ENCODE results near the gene ZNF831.

Gene ZNF831

DNA sequence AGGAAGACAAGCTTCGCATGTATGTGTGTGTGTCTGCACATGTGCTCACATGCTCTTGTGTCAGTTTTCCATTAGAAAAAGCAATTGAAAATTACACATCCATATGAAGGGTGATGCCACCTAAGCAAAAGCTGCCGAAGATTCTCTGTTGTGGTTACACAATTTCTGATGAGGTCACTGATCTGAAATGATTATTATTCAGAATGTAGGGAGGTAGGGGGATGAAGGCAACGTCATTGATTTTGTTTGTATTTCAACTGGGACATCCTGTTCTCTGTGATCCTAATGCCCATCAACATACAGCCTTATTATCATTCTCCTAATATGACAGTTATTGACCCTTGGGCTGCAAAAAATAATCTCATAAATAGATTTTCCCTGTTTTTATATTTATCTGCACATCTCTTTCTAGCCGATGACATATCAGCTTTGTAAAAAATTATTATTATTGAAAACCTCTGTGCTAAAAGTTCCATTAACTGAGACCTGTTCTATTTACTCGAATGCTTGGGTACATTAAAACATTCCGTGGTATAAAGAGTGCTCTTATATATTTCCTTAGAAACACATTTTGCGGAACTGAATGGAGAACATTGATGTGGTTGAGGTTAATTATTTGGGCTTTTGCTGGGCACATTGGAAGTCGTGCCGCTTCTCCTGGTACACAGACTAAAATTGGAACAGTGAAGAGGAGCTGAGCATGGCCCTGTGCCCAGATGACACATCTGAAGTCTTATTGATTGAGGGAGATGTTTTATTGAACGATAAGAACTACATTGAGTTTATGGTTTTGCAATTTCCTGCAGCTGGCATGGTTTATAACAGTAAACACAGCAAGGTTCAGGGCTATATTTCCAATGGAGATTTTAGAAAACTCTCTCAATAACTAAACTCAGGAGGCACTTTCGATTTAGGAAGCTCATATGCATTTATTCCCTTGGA, 51.3 kb downstream of the ZNF831 start:
- TF ChIP-seq, protein P1, sequence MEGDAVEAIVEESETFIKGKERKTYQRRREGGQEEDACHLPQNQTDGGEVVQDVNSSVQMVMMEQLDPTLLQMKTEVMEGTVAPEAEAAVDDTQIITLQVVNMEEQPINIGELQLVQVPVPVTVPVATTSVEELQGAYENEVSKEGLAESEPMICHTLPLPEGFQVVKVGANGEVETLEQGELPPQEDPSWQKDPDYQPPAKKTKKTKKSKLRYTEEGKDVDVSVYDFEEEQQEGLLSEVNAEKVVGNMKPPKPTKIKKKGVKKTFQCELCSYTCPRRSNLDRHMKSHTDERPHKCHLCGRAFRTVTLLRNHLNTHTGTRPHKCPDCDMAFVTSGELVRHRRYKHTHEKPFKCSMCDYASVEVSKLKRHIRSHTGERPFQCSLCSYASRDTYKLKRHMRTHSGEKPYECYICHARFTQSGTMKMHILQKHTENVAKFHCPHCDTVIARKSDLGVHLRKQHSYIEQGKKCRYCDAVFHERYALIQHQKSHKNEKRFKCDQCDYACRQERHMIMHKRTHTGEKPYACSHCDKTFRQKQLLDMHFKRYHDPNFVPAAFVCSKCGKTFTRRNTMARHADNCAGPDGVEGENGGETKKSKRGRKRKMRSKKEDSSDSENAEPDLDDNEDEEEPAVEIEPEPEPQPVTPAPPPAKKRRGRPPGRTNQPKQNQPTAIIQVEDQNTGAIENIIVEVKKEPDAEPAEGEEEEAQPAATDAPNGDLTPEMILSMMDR (conservative IDR thresholded peaks at IDR 0.05; ENCODE audit: low read depth, low read length) = no peak
- DNase-seq (ENCODE audit: low read depth) = no peak
- H3K4me3 ChIP-seq (ENCODE audit: low read length) = no peak overlapping the region

DNA sequence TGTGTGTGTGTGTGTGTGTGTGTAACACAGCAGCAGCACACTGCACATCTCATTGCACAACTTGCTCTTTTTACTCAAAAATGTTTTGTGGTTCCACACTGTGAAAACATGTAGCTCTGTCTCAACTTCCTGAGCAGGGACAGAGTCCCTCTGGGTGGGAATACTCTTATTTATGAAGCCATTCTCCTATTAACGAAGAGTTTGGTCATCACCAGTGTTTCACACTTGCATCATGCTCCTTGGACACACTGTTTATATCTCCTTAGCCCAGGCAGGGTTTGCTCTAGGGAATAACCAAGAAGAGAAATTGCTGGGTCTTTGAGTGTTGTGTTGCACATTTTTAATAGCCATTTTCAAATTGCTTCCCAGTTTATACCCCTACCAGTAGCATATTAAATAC, 53.6 kb downstream of the ZNF831 start:
- no peak for DNase-seq (ENCODE audit: low read depth)
- no peak overlapping the region for H3K4me3 ChIP-seq (ENCODE audit: low read length)
- TF ChIP-seq, protein P1 (conservative IDR thresholded peaks at IDR 0.05; ENCODE audit: low read depth, low read length) = no peak

DNA sequence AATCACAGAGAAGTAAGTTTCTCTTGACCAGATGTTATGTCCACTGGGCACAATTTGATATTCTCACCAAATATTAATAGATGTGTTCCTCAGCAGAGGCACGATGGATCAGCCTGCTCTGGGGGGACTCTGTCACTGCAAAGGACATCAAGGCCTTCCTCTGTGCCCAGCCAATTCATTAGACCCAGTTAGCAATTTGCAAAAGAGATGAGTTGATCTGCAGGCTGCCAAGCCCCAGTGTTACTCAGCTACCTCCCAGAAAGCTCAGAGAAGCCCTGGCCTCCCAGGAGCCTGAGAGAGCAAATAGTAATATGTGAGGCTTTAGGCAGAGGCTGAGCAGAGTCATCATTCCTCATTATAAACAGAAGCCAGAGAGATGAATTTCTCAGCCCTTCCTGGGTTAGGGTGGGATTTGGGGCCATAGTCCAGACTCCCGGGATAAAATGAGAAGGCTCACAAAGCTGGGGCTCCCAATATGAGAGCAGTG, 54.2 kb downstream of the ZNF831 start:
- no peak for DNase-seq (ENCODE audit: low read depth)
- TF ChIP-seq, protein P1 (conservative IDR thresholded peaks at IDR 0.05; ENCODE audit: low read depth, low read length) = no peak
- H3K4me3 ChIP-seq (ENCODE audit: low read length) = no peak overlapping the region

DNA sequence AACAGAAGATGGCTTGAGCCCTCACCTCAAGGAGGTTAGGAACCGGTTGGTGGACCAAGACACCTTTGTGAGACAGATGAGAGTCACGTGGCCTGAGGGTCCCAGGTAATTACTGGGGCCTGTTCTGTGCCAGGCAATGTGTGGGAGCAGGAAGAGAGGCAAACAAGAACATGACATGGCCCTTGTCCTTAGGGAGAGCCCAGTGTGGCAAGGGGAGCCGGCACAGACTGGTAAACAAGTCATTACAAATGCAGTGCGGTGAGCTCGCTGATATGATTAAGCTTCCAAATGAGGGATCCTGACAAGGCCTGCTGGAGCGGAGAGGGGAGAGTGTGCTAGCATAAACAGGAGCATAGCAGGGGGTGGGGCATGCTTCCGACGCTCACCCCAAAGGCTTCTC, 55.6 kb downstream of the ZNF831 start:
- TF ChIP-seq, protein P1 (conservative IDR thresholded peaks at IDR 0.05; ENCODE audit: low read depth, low read length) = no peak
- DNase-seq (ENCODE audit: low read depth) = no peak
- no peak overlapping the region for H3K4me3 ChIP-seq (ENCODE audit: low read length)

DNA sequence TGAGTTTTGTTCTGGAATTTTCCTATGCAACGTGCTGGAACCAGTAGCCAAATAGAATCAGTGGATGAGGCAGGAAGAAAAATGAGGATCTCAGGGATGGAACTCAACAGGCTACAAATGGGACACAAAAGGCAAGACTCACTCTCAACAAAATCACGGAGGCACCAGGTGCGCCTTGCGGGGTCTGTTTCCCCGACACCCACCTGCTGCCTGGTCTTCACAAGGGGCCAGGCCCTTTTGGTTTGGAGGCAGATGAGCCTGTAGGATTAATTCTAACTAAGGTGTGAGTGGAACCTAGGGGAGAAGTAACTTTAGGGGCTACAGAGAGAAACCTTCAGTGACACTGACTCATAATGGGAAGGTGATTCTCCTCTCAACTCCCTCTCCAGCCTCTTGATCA, 56.5 kb downstream of the ZNF831 start:
- no peak overlapping the region for H3K4me3 ChIP-seq (ENCODE audit: low read length)
- no peak for DNase-seq (ENCODE audit: low read depth)
- TF ChIP-seq, protein P1 (conservative IDR thresholded peaks at IDR 0.05; ENCODE audit: low read depth, low read length) = no peak

DNA sequence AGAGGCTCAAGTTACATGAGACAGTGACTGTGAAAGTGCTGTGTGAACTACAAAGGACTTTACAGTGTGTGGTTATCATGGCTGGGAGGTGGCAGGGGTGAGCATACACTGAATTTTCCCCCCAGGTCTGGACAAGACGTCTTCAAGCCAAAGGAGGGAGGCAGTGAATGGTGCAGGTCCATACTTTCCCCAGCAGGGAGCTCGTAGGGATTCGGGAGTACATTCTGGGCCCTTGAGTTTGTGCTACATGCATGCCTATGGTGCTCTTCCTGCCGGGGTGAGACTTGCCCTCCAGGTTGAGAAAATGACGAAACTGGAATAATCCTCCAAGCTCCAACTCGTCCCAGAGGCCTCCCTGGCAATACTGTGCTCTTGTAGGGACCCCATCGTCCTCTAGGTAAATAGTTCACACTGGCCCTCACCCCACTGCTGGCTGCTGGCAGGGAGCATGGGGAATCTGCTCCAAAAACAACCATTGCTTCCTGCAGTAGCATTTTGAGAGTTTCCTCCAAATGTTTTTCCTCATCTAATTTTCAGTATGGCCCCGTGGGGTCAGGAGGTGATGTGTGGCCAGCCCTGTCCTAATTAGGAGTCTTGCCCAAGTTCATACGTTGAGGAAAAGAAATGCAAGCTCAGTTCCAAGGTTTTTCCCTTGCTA, 57.6 kb downstream of the ZNF831 start:
- DNase-seq (ENCODE audit: low read depth) = no peak

More for the DNA sequence above, 57.6 kb downstream of the ZNF831 start:
- no peak overlapping the region for H3K4me3 ChIP-seq (ENCODE audit: low read length)
- TF ChIP-seq, protein P1 (conservative IDR thresholded peaks at IDR 0.05; ENCODE audit: low read depth, low read length) = no peak

Measured in retinal pigment epithelial cell (primary cell).